Activated CD8-positive, alpha-beta memory T cell treated with anti-CD3 and anti-CD28 coated beads for 24 hours (primary cell): ENCODE results near the gene DNMT3B.
"Not testable (repeated sequence)": the region's sequence is repeated elsewhere in the genome, so short reads cannot be mapped to it uniquely, and the experiment has no call there.

Experiments used
- DNase-seq: peaks from one replicate; pipeline ENCODE4 v3.0.0-alpha.2; 2020

The DNMT3B gene

GRCh38 chr20:32763202-32764004 is 1.2 kb downstream of the DNMT3B start:
- DNase-seq = no peak

DNA sequence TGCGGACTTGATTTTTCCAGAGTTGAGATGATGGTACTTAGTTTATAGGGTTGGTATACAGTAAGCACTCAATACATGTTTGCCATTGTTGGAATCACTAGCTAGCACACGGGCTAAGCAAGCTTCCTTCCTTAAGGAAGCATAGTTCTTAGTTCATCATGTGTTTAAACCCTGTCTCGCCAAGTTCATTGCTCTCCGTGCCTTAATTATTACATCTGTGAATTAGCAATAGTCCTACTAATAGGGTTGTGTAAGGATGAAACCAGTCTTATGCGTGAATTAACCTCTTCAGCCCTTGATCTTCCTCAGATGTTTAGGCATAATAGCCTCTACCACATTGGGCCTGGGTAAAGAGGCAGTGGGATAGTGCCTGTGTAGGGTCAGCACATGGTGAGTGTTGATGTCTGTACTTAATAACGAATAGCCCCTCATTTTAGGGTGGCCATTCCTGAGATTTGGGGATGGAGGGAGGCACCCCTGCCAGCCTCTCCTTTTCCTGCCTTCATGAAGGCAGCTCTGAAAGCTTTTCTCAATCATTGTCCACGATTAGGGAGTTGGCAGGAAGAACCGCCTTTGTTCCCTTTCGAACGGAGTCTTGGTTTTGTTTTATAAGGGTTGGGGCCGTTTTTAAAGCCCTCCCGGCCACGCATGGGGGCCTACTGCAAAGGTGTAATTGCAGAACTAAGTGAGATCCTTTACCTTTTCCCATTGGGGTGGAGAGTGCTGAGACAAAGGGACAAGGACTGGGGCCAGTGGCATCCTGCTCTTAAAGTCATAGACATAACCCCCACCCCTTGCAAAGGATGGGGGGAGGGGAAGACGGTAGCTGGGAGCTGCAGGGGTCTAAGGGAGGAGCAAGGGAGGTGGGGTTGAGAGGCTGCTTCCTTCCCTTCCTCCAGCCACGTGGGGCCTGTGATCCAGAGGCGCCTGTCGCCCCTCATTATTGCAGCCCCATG is 2.1 kb downstream of the DNMT3B start:
- no peak for DNase-seq

GRCh38 chr20:32765230-32765875 is 3.2 kb downstream of the DNMT3B start:
- DNase-seq = not testable (repeated sequence)

DNA sequence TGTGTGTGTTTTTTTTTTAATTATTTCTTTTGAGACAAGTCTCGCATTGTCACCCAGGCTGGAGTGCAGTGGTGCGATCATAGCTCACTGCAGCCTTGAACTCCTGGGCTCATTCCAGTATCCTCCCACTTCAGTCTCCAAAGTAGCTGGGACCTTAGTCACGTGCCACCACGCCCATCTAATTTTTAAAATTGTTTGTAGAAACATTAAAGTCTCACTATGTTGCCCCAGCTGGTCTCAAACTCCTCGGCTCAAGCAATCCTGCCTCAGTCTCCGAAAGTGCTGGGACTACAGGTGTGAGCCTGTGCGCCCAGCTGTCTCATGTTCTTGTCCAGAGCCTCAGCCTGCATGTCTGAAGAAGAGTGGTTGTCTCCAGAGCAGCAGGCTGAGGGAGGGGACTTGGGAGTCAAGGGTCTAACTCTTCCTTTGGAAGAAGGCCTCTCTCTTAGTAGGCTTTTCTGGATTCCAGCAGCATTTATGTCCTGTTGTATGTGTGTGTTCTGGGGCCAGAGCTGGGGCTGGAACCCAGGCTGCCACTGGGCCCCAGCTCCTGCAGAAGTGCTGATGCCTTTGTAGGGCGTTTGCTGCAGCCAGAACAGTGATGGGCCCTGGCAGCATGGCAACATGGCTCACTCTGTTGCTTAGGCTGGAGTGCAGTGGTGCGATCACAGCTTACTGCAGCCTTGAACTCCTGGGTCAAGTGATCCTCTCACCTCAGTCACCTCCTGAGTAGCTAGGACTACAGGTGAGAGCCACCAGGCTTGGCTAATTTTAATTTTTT is 5.4 kb downstream of the DNMT3B start:
- no peak for DNase-seq

GRCh38 chr20:32772046-32772445 is 9.9 kb downstream of the DNMT3B start:
- no peak for DNase-seq

GRCh38 chr20:32773223-32773622 is 11.0 kb downstream of the DNMT3B start:
- DNase-seq = no peak

- DNase-seq = no peak
Measured at GRCh38 chr20:32773855-32774254, 11.7 kb downstream of the DNMT3B start.

DNA sequence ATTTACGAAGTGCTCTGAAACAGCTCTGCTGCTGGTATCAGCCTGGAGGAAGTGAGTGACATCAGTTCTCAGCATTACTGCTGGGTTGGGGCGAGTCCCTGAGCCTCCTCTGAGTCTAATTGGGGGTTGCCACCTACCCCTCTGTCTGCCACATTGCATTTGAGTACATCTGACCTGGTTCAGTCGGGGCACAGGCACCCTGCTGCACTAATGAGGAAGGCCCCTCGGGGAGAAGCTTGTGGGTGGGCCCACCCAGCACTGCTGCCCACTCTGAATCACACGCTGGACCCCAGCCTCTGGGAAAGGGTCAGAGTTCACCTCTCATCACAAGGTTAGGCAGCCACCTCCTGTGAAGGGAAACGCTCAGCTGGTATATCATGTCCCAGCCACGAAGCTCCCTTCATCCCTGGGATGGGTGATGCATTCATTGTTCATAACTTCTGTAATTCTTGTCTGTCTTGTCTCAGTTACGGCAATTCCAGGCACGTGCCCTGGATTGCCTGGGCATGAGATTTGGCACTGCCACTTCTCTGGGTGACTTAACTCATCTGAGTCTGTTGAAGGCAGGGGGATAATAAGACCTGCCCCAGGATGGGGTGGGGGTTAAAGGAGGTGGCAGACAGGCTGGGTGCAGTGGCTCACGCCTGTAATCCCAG is 13.3 kb downstream of the DNMT3B start:
- no peak for DNase-seq

DNA sequence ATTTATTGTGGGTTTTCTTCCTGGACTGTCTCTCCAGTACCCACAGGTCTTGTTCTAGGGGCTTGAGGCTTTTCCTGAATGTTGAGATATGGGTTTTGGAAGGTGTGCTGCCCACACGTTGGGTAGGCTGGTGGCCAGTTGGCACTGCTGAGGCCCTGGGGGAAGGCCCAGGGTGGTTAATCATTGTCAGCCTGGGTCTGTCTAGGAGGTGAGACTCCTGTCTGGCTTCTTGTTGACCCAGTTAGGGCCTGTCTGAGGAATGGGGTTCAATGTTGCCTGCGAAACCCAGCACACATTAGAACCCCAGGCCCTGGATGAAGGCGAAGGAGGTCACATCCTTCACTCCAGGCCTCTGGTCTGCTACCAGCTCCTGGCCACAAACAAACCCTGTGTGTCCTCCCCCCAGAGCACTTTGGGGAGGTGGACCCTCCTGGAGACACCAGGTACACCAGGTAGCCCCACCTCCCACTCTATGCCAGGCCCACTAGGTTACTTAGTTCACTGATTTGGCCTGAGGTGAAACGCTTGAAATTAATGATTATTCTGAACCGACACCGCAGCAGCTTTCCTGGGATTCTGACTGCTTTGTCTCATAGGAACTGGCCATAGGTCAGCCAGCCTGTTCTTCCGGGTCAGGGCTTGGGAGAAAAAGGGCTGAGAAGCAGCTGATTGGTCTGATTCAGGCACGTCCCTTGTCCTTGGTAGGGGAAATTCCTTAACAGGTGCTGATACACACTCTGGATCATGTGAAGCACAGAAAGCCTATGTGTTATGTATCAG is 15.2 kb downstream of the DNMT3B start:
- DNase-seq = no peak

GRCh38 chr20:32779500-32780211 is 17.5 kb downstream of the DNMT3B start:
- DNase-seq = no peak

GRCh38 chr20:32780278-32780677 is 18.1 kb downstream of the DNMT3B start:
- DNase-seq = no peak

GRCh38 chr20:32780749-32781655 is 18.8 kb downstream of the DNMT3B start:
- no peak for DNase-seq

- DNase-seq = no peak
Measured at GRCh38 chr20:32784369-32785080, 22.3 kb downstream of the DNMT3B start.

GRCh38 chr20:32786059-32786760 is 24.0 kb downstream of the DNMT3B start:
- no peak for DNase-seq

DNA sequence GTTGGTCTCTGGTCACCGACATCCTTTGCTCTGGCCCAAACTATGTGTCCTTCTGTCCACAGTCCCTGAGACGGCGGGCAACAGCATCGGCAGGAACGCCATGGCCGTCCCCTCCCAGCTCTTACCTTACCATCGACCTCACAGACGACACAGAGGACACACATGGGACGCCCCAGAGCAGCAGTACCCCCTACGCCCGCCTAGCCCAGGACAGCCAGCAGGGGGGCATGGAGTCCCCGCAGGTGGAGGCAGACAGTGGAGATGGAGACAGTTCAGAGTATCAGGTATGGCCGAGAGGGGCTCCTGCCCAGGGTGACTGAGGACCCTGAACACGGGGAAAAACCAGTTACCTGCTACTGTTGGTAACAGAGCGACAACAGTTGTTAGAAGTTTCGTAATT is 25.0 kb downstream of the DNMT3B start:
- no peak for DNase-seq

DNA sequence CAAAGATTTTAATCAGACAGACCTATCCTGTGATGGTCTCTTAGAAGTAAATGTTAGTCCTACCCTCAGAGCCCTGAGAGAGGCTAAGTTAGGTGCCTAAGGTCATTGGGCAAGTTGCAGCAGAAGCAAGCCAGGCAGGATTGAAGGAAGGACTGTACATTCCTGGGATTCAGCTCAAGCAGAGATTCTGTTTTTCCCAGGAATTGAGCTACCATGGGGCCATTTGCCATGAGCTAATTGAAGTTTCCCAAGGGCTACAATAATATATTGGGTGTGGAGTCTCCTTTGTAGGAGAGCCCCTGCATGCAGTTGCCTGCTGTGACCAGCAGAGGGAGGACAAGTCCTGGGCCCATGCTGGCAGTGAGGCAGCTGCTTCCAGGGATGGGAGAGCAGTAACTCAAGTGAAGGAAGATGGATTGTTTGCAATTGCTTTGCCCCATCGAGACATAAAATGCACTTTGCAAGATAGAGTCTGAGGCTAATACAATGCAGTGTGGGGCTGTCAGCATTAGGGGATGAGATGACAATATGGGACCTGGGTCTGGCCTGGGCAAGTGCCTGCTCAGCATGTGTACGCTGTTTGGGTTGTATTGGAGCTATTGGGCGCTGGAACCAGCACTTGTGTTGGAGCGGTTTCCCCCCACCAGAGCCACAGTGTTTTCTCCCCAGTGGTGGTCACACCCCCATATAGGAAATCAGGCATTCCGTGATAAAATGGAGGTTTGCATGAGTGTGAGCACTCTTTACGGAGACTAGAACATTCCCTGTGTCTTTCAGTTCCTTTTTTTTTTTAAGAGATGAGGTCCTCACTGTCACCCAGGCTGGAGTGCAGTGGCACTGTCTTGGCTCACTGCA is 27.9 kb downstream of the DNMT3B start:
- peak; percentile 85 for DNase-seq

GRCh38 chr20:32790751-32791057 is 28.5 kb downstream of the DNMT3B start:
- DNase-seq = no peak
